HCT116 (cell line): ENCODE results near the gene NBAS. TPM values are rescaled to one million over a fixed set of nuclear protein-coding genes. Genes with fewer than 3 reads are reported as not detected.

Source experiments
- ATAC-seq: fragments of 200-7000 bp; cut with Tn5 transposase; 2 replicates; pipeline ENCODE4 v1.9.1; 2020; ENCODE audit warnings: mild to moderate bottlenecking, moderate library complexity
- BruUV-seq: library from RNA; stranded (reverse); fragments of 400-500 nt; replicated peaks from 2 replicates; lab custom pipeline; 2021; lab: Mats Ljungman, UMichigan
- CTCF ChIA-PET: fragments of 300-600 bp; sonication (Branson Sonifier 250); formaldehyde crosslinking; loops from one replicate; lab custom pipeline; 2021; ENCODE audit warnings: antibody characterized with exemption; lab: Charles Lee
- POLR2A ChIA-PET: fragments of 300-600, 350-600 bp; sonication (Branson Sonifier 250); formaldehyde crosslinking; loops from one replicate; lab custom pipeline; 2021; ENCODE audit warnings: antibody characterized with exemption; lab: Charles Lee
- RAD21 ChIA-PET, 2 experiments: fragments of 300-600 bp; sonication (Branson Sonifier 250); formaldehyde crosslinking; loops; one replicate each; lab custom pipeline; 2023; ENCODE audit warnings: low total read pairs in 2 of 2; ENCODE audit not compliant: uncharacterized antibody in 2 of 2, unreplicated experiment in 2 of 2, low non-redundant PET in 1 of 2; lab: Charles Lee
- DNase-seq: peaks from one replicate; pipeline ENCODE4 v3.0.0-alpha.2; 2010; ENCODE audit warnings: low read depth, low spot score
- H2AFZ ChIP-seq: fragments of 200-600 bp; shearing (Covaris generic), sonication (generic); 2 replicates; pipeline ENCODE4 v1.6.1; 2017; ENCODE audit warnings: low read depth, mixed run types, mixed read lengths, antibody characterized with exemption, low read length; ENCODE audit not compliant: poor library complexity, severe bottlenecking
- H3K27ac ChIP-seq: 2 replicates; pipeline ENCODE4 v1.5.1; 2012; ENCODE audit warnings: low read depth, low read length
- H3K27me3 ChIP-seq: fragments of 200-600 bp; sonication (generic); 2 replicates; pipeline ENCODE4 v1.6.1; 2016; ENCODE audit warnings: mixed run types, low read length, mixed read lengths; ENCODE audit not compliant: insufficient read depth
- H3K36me3 ChIP-seq, 2 experiments: fragments of 200-500 bp in 1 of 2; fragments of 200-600 bp in 1 of 2; sonication (Bioruptor generic) in 1 of 2; sonication (generic) in 1 of 2; 2 replicates each; pipeline versions ENCODE4 v1.5.1 to v1.6.1; 2014 to 2016; ENCODE audit warnings: low read length in 2 of 2, inconsistent platforms in 1 of 2, mixed read lengths in 1 of 2, mixed run types in 1 of 2; ENCODE audit not compliant: insufficient read depth in 2 of 2, control insufficient read depth in 1 of 2
- H3K4me1 ChIP-seq, 2 experiments: fragments of 200-600 bp in 1 of 2; sonication (generic) in 1 of 2; 2 replicates each; pipeline versions ENCODE4 v1.5.1 to v1.6.1; 2012 to 2017; ENCODE audit warnings: low read length in 2 of 2, inconsistent platforms in 1 of 2, mild to moderate bottlenecking in 1 of 2, mixed read lengths in 1 of 2, mixed run types in 1 of 2, moderate library complexity in 1 of 2; ENCODE audit not compliant: insufficient read depth in 2 of 2, control insufficient read depth in 1 of 2
- H3K4me2 ChIP-seq: fragments of 200-600 bp; sonication (generic); 2 replicates; pipeline ENCODE4 v1.6.1; 2017; ENCODE audit warnings: mixed run types, low read length, mixed read lengths
- H3K4me3 ChIP-seq, 2 experiments: fragments of 200-600 bp in 1 of 2; sonication (generic) in 1 of 2; replicated peaks in 1 of 2; 2 replicates each; pipeline ENCODE4 v1.5.1; 2011 to 2016; ENCODE audit warnings: low read length in 2 of 2, control low read depth in 1 of 2, low read depth in 1 of 2, mild to moderate bottlenecking in 1 of 2, mixed read lengths in 1 of 2, mixed run types in 1 of 2
- H3K79me2 ChIP-seq: fragments of 200-600 bp; sonication (generic); 2 replicates; pipeline ENCODE4 v1.6.1; 2017; ENCODE audit warnings: mild to moderate bottlenecking, mixed run types, low read length, moderate library complexity, mixed read lengths; ENCODE audit not compliant: insufficient read depth
- H3K9ac ChIP-seq: fragments of 200-600 bp; sonication (generic); 2 replicates; pipeline ENCODE4 v1.6.1; 2016; ENCODE audit warnings: low read length, mixed read lengths
- H3K9me2 ChIP-seq: fragments of 200-600 bp; sonication (generic), shearing (Covaris generic); 2 replicates; pipeline ENCODE4 v1.6.1; 2017; ENCODE audit warnings: mixed run types, mild to moderate bottlenecking, moderate library complexity; ENCODE audit not compliant: insufficient read depth
- H3K9me3 ChIP-seq, 2 experiments: fragments of 200-500 bp in 1 of 2; fragments of 200-600 bp in 1 of 2; sonication (Bioruptor generic) in 1 of 2; sonication (generic) in 1 of 2; 2 replicates each; pipeline ENCODE4 v1.6.1; 2014 to 2017; ENCODE audit warnings: low read length in 2 of 2, mixed read lengths in 2 of 2, inconsistent platforms in 1 of 2, low read depth in 1 of 2, mild to moderate bottlenecking in 1 of 2, mixed run types in 1 of 2, moderate library complexity in 1 of 2; ENCODE audit not compliant: control insufficient read depth in 1 of 2, insufficient read depth in 1 of 2
- H4K20me1 ChIP-seq: fragments of 200-600 bp; sonication (generic), shearing (Covaris generic); 2 replicates; pipeline ENCODE4 v1.6.1; 2017; ENCODE audit warnings: mixed run types, mild to moderate bottlenecking, moderate library complexity; ENCODE audit not compliant: insufficient read depth
- ATF3 ChIP-seq: IDR thresholded peaks from 2 replicates; pipeline ENCODE4 v1.6.1; 2012
- CBX3 ChIP-seq: IDR thresholded peaks from 2 replicates; pipeline ENCODE4 v1.6.1; 2012; ENCODE audit warnings: low read depth
- CEBPB ChIP-seq: IDR thresholded peaks from 2 replicates; pipeline ENCODE4 v1.6.1; 2012; ENCODE audit warnings: low read depth
- CTCF ChIP-seq, 3 experiments: fragments of 200-600 bp in 1 of 3; sonication (generic) in 1 of 3; IDR thresholded peaks in 2 of 3; conservative IDR thresholded peaks in 1 of 3; 2 replicates each; pipeline ENCODE4 v1.5.1; 2012 to 2017; ENCODE audit warnings: low read depth in 2 of 3, low read length in 2 of 3, antibody characterized with exemption in 1 of 3, borderline replicate concordance in 1 of 3, control low read depth in 1 of 3, mild to moderate bottlenecking in 1 of 3, mixed read lengths in 1 of 3, mixed run types in 1 of 3, moderate library complexity in 1 of 3; ENCODE audit not compliant: insufficient read depth in 1 of 3
- EGR1 ChIP-seq: IDR thresholded peaks from 2 replicates; pipeline ENCODE4 v1.6.1; 2012; ENCODE audit warnings: low read depth
- ELF1 ChIP-seq: IDR thresholded peaks from 2 replicates; pipeline ENCODE4 v1.6.1; 2012; ENCODE audit warnings: low read depth, borderline replicate concordance
- EZH2 ChIP-seq: fragments of 200-600 bp; sonication (generic); IDR thresholded peaks from 2 replicates; pipeline ENCODE4 v1.6.1; 2017; ENCODE audit warnings: antibody characterized with exemption, mixed run types
- FOSL1 ChIP-seq: IDR thresholded peaks from 2 replicates; pipeline ENCODE4 v1.6.1; 2012; ENCODE audit warnings: low read depth
- POLR2A ChIP-seq: IDR thresholded peaks from 2 replicates; pipeline ENCODE4 v1.7.0; 2011; ENCODE audit warnings: borderline replicate concordance; ENCODE audit not compliant: insufficient read depth, insufficient read length; ENCODE audit errors: extremely low read depth
- POLR2AphosphoS5 ChIP-seq: IDR thresholded peaks from 2 replicates; pipeline ENCODE4 v1.6.1; 2011; ENCODE audit warnings: mild to moderate bottlenecking, low read depth, low read length, moderate library complexity
- SIN3A ChIP-seq: IDR thresholded peaks from 2 replicates; pipeline ENCODE4 v1.6.1; 2012; ENCODE audit warnings: low read depth
- TCF7L2 ChIP-seq: IDR thresholded peaks from 2 replicates; pipeline ENCODE4 v1.7.0; 2011; ENCODE audit warnings: borderline replicate concordance, inconsistent platforms; ENCODE audit not compliant: insufficient read depth, insufficient read length; ENCODE audit errors: extremely low read depth
- intact Hi-C: fragments of 100-400 bp; cut with micrococcal nuclease; formaldehyde crosslinking; loops from 2 replicates; pipeline ENCODE4 v1.10.0; 2022
- total RNA-seq: library from RNA; stranded (reverse); gene quantifications from one replicate; pipeline ENCODE4 v1.2.1, GENCODE V29; 2021; ENCODE audit not compliant: unreplicated experiment

NBAS gene
- total RNA-seq, 1 experiment from 2014 or later = 32.8 TPM

GRCh38 chr2:15172825-15173224 lies 388.3 kb downstream of the NBAS start:
- Histone ChIP-seq H2AFZ (no peak overlapping the region), H3K79me2 (no peaks in the 10 kb centered on the region)
- intact Hi-C loops = no loop called here
- TF ChIP-seq POLR2A = no peak
- no peak for TF ChIP-seq CTCF (IDR thresholded peaks at IDR 0.05 in 2 of 3, conservative IDR thresholded peaks at IDR 0.05 in 1 of 3; ENCODE audit: borderline replicate concordance in 1 of 3, insufficient read depth in 1 of 3, low read depth in 2 of 3, low read length in 2 of 3)
- TF ChIP-seq SIN3A = no peak
- TF ChIP-seq CBX3 = no peak
- no peak for TF ChIP-seq ATF3
- no peak for TF ChIP-seq EZH2
- no peak for TF ChIP-seq TCF7L2
- no peak for TF ChIP-seq FOSL1
- no peak for TF ChIP-seq CEBPB
- TF ChIP-seq POLR2AphosphoS5 = no peak
- no peak for TF ChIP-seq ELF1
- no peak for TF ChIP-seq EGR1
- TF ChIP-seq, all 23 proteins: peak for 0
- Histone ChIP-seq H3K9me3 (no peaks in the 10 kb centered on the region), H3K4me2 (no peak overlapping the region), H3K27me3 (no peaks in the 10 kb centered on the region), H3K27ac (no peak overlapping the region), H3K4me3 (no peak overlapping the region), H3K36me3 (no peaks in the 10 kb centered on the region), H3K9ac (no peak overlapping the region), H3K4me1 (peaks cover 19 to 34% of the 10 kb centered on the region in 2 experiments), H4K20me1 (no peaks in the 10 kb centered on the region), H3K9me2 (no peaks in the 10 kb centered on the region)
- ATAC-seq (no peak), DNase-seq (no peak)
- ChIA-PET POLR2A (no interaction called here), CTCF (no interaction called here), RAD21 (no interaction called here)
- BruUV-seq = no TSS peak
